Middle frontal gyrus (tissue), 1 donor: ENCODE results near the gene LAMC1.

Source experiments
- DNase-seq: peaks from one replicate; pipeline ENCODE4 v3.0.0-alpha.2; 2015; ENCODE audit warnings: low spot score; ENCODE audit errors: extremely low spot score

Gene LAMC1

DNA sequence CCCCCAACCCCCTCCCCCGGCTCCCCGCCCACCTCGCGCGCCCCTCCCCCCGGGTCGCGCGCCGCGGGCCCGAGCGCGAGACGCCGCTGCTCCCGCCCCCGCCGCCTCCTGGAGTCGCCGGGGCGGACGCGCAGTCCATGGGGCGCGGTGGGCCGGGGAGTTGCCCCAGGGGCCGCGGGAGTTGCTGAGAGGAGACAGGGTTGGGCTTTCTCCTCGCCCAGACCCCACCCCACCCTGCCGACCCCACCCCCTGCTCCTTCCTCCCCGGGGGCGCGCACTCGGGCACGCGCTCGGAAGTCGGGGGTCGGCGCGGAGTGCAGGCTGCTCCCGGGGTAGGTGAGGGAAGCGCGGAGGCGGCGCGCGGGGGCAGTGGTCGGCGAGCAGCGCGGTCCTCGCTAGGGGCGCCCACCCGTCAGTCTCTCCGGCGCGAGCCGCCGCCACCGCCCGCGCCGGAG lies at the start of gene LAMC1:
TSS of gene LAMC1 (plus strand) at position 275 of the 455 bp plus-strand sequence. CDS start 297 bp downstream, outside the sequence.
- DNase-seq: no peak

DNA sequence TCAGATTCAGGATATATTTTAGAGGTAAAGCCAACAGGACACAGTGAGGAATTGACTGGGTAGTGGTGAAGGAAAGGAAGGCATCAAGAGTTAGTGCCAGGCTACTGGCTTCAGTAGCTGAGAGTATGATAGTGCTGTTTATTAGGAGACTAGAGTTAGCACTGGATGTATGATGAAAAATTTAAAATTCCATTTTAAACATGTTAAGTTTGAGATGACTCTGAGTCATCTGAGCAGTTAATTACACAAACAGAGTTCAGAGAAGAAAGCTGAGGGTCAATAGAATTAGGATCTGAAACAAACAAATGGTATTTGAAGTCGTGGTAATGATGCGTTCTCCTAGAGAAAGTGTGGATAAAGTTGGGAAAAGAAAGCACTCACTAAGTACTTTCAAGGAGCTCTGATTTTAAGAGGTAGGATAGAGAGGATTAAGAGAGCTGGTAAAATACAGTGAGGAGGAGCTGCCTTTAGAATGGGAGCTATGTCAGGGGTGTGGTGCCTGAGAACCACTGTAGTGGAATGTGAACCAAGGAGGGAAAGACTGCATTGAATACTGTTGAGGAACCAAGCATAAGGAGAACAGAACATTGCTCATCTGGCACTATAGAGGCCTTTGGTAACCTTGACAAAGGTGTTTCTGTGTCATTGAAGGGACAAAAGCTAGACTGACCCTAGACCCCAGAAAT lies 48.6 kb upstream of the LAMC1 start:
- DNase-seq: no peak

DNA sequence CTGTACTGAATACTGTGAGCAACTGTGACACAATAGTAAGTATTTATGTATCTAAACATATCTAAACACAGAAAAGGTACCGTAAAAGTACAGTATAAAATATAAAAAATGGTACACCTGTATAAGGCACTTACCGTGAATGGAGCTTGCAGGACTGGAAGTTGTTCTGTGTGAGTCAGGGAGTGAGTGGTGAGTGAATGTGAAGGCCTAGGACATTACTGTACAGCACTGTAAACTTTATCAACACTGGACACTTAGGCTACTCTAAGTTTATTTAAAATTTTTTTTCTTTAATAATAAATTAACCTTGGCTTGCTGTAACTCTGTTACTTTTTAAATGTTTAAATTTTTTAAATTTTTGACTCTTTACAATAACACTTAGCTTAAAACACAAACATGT lies 45.7 kb upstream of the LAMC1 start:
- no peak for DNase-seq

DNA sequence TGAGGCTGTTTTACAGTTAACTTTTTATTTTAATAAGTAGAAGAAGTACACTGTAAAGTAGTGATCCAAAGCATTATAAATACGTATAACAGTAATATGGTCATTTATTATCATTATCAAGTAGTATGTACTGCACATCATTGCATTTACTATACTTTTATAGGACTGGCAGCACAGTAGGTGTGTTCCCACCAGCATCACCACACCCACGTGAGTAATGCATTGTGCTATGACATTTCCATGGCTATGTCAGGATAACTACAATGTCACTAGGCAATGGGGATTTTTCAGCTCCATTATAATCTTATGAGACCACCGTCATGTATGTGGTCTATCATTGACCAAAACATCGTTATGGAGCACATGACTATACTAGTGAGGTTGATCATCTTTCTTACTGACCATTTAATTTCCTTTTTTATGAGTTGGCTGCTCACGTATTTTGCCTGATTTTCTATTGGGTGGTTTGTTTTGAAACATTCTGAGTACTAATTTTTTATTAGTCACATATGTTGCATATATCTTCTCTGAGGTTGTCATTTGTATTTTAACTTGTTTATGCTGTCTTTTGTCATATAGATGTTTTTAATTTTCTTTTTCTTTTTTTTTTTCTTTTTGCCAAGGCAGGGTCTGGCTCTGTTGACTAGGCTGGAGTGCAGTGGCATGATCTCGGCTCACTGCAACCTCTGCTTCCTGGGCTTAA lies 44.9 kb upstream of the LAMC1 start:
- no peak for DNase-seq

DNA sequence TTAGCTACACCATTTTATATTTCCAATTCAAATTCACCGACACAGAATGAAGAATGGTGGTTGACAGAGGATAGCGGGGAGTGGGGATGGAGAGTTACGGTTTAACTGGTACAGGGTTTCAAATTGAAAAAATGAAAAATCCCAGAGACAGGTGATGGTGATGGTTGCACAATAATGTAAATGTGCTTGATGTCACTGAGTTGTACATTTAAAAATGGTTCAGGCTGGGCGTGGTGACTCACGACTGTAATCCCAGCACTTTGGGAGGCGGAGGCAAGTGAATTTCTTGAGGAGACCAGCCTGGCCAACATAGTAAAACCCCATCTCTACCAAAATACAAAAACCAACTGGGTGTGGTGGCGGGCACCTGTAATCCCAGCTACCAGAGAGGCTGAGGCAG lies 39.1 kb upstream of the LAMC1 start:
- no peak for DNase-seq

DNA sequence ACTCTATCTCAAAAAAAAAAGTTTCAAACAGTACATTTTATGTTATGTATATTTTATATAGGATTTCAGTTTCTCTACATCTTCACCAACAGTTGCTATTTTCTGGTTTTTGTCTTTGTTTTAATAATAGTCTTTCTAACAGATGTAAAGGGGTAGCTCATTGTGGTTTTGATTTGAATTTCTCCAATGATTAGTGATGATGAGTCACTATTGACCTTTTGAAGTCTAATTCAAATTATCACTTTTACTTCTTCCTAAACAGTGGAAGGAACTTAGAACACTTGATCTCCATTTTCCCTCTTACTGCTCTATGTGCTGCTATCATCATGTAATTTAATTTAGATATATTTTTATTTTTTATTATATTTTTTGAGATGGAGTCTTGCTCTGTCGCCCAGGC lies 38.6 kb upstream of the LAMC1 start:
- DNase-seq: no peak

DNA sequence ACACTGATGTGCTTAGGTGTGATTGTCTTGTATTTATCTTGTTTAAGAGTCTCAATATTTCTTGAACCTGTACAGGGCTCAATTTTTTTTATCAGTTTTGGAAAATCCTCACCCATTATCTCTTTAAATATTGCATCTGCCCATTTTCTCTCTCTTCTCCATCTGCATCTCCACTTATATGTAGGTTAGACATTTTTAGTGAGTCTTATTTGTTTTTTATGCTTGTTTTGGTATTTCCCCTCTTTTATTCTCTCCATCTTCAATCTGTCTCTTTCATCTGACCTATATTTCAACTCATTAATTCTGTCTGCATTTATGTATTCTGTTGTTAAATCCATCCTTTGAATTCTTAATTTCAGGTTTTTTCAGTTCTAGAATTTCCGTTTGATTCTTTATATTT lies 37.3 kb upstream of the LAMC1 start:
- no peak for DNase-seq

DNA sequence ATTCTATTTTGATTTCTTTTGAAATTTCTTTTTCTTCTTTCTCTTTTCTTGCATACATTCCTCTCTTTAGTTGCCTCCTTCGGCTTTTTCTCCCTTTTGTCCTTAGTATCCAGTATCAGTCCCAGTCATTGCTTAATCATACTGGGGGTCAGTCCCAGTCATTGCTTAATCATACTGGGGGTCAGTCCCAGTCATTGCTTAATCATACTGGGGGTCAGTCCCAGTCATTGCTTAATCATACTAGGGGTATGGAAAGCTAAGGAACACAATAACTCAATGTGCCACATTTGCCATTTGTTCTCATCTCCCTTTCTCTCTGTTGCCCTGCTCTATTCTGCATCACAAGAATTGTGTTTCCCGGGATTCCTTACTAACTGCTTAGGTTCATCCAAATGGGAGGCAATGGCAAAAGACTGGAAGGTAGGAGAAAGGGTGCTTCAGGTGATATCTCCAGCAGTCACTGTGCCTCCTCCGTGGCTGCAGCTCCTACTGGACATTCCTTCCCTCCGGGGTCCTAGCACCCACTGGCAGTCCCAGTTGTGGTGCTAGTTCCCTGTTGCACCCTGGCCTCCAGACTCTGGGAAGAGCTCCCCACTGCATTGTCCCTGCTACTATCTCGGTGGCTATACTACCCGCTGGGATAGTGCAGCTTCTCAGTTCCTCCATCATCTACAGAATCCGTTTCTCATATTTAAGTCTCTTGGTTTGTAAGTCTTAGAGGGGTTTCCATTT lies 32.6 kb upstream of the LAMC1 start:
- no peak for DNase-seq

DNA sequence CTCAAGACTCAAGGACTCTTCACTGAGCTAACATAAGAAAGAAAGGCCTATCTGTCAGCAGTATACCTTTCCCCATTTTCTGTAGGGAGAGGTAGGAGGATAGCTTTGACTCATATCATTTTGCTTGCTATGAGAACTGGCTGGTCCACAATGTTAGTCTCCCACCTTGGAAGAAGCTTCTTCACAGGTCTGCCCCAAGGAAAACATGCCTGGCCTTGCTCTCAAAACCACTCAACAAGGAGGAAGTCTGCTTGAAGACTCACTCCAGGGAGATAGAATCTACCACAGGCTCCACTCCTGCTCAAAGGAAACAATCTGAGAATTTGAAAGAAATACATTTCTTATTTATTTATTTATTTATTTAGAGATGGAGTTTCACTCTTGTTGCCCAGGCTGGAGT lies 29.5 kb upstream of the LAMC1 start:
- DNase-seq: no peak

DNA sequence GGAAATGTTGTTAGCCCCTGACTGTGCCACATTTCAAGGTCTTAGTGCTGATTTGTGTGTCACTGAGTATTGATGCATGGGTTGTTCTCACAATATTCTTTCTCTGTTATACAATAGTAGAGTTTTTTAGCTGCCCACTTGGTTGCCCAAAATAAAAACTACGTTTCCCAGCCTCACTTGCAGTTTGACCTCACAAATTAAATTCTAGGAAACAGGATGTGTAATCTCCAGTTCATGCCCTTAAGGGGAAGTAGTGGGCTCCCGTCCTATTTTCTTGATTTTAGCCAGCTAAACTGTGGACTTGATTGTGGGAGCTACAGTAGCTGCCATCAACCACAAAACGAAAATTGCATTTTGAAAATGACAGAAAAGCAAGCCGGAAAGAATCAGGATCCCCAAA lies 27.3 kb upstream of the LAMC1 start:
- no peak for DNase-seq

DNA sequence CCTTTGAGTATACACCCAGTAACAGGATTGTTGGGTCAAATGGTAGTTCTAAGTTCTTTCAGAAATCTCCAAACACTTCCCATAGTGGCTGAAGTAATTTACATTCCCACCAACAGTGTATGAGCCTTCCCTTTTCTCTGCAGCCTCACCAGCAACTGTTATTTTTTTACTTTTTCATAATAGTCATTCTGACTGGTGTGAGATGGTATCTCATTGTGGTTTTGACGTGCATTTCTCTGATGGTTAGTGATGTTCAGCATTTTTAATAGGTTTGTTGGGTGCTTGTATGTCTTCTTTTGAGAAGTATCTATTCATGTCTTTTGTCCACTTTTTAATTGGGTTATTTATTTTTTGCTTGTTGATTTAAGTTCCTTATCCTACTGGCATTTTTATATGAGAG lies 26.4 kb upstream of the LAMC1 start:
- DNase-seq: no peak

DNA sequence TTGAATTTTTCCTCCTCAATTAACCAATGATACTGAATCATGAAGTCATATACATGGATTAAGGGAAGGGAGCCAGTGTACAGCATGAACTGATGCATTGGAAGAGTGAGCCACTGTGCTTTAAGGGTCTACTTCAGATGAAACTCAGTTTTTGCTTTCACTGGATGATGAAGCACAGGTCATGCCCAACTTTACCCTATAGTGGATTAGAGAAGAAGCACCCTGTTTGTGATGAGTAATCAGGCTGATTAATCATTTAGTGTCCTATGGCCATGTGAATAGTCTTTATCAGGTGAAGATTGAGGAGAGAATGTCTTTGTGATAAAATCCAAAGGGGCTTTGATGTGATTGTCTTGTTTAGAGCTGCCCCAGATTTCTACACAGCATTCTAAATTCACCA lies 24.7 kb upstream of the LAMC1 start:
- no peak for DNase-seq

DNA sequence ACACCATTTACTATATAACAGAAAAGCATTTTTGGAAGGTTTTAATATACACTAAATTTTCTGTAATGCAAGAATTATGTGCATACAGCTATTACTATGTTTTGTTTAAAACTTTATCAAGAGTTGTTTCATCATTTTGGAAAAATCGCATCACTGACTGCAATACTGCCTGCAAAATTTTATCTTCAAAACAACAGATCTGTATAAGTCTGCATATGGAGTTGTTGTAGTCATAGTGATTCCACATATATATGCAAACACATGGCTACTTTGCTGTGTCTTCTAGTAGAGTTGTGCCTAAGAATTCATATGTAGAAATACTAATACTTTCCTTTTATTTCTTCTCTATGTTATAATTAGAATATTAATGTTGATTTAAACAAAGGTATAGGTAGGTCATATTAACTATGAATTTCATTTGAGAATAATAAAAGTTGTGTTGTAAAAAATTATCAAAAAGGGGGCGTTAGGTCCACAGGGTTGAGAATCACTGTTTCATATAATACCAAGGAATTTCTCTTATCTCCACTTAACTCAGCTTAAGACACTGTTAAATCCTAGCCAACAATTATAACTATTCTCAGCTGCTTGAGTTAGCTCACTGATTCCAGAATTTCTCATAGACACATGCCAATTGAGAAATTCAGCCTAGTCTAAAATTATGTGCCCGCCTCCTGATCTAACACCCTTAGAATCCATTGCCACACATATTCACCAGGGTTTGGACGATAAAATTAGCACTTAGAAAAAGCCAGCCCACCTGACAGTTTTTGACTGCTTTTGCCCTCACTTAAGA lies 22.9 kb upstream of the LAMC1 start:
- DNase-seq: no peak

DNA sequence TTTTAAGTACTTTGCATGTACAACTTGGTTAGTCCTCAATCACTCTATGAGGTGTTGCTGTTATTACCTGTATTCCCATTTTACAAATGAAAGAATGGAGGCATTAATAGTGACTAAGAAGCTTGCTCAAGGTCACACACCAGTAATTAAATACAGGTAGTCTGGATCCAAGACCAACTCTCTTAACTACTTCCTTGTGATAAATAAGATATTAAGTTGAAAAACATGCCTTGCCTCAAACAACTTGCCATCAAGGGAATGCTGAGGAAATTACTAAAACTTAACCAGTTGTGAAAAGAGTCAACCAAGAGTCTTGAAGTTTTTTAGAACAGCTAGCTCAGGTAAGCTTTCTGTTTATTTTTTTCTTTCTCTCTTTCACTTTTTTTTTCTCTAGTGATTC lies 21.0 kb upstream of the LAMC1 start:
- DNase-seq: no peak

DNA sequence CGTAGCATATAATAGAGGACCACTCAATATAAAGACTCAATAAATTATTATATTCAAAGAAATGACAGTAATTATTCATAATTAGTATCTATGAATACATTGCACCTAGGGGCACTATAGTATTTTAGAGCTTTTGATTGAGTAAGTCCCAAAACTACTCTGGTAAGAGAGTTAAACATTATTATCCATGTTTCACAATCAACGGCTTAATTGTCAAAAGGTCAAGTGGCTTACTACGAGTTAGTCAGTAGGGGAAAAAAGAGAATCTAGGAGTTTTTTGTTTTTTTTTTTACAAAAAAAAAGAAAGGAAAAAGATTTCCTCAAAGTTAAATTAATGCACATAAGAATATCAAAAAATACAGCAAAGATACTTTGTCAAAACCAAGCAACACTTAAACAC lies 20.4 kb upstream of the LAMC1 start:
- DNase-seq: no peak

DNA sequence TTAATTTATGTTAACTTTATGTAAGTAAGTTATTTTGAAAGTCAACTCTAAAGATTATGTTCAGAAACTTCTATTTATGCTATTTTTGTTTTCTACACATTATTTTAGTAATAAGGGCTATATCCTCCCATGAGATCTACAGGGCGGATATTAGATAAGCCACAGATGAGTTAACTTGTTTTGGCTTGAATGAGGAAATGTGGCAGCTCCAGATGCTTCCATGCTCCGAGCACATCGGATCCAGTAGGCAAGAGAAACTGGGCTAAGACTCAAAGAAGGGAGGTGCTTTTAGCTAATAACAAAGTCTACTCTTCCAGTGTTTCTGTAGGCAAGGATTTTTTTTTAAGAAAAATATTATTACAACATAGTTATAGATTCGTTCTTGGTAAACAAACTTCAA lies 20.0 kb upstream of the LAMC1 start:
- no peak for DNase-seq

DNA sequence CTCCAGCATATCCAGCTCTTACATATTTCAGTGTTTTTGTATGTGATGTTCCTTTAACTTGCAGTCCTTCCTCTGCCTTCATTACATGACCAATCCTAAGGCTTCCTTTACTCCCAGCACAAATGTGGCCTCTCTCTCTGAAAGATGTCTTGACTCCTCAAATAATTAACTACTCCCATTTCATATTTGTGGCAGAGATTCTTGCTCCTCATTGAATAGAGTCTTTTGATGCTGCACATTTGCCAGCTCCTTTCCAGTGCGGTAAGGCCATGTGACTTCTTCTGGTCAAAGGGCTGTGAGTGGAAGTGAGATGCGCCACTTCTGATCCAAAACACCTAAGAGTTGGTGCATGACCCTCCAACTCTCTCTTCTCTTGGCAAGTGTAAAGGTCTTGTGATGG lies 19.1 kb upstream of the LAMC1 start:
- DNase-seq: no peak

DNA sequence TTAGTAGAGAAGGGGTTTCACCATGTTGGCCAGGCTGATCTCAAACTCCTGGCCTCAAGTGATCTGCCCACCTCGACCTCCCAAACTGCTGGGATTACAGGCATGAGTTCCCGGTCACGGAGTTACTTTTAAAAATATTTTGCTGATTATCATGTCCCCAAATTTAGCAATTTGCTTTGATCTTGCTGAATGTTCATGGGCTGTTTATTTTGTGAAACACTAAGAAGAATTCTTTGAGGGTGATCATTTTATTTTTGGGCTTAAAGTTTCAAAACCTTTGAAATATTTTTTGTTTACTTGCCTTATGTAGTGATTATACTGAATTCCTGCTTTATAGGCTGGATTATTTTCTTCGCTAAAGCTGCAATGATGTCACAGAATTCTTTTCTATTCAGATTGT lies 11.4 kb upstream of the LAMC1 start:
- no peak for DNase-seq

DNA sequence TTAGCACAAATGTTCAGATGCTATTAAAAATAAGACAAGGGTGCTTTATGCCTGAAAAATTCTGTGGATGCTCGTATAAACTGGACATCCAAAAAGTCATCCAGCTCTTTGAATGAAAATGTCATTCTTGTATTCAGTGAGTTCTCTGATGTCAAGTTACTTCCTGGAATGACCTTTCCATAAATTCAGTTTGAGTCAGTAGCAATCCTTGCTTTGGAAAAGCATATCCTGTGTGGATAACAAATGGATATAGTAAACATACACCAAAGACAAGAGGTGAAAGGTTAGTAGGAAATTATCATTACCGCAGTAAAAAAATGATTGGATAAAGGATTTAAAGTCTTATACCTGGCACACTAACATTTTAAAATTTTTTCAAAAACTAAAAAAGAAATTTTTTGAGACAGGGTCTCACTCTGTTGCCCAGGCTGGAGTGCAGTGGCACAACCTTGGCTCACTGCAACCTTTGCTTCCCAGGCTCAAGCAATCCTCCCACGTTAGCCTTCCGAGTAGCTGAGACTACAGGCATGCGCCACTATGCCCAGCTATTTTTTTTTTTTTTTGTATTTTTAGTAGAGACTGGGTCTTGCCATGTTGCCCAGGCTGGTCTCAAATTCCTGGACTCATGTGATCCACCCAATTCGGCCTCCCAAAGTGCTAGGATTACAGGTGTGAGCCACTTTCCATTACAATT lies 10.8 kb upstream of the LAMC1 start:
- no peak for DNase-seq

DNA sequence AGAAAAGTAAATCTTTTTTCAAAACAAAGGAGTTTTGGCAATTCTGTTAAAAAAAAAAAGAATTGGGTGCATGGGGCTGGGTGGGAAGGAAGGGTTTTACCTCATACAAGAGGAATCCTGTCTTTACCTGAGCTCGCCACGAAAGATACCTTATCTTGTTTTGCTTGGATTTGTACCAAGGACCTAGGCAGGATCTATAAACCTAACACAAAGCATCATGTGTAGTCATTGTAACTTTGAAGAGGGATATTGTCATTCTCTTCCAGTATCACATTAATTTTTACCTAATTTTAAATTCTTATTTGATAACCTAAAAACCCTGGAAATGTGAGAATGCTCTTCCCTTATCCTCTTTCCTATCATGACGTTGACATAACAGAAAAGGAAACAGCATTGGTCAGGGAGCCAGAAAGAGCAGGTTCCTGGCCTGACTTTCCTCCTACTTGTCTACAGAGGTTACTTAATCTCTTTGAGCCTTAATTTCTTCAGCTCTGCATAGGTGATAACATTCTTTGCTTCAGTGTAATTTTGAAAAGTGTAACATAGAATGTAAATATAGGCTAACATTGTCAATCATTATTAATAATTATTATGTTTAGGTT lies 4.0 kb upstream of the LAMC1 start:
- no peak for DNase-seq

DNA sequence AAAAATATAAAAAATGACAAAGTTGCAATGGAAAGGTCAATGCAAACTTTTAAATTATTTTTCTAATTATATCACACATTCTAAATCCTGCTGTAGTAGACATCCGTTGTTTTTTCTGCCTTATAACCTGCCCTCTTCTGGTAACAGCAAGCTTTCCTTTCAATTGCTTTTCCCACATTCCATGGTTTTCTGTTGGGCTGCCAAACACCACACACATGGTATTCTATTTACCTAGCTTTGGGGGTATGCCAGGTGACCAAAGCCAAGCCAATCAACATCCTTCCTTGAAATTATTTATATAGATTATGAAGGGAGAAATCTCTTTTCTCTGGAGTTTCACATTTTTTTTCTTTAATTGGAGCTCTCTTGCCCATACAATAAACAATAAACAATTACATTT lies 3.4 kb upstream of the LAMC1 start:
- DNase-seq: no peak
